COR-L47 (cell line): Measurements from ENCODE around the gene CLEC16A.

Source experiments
- DNase-seq: peaks from one replicate; lab custom pipeline; 2025; lab: John Stamatoyannopoulos, UW

Gene CLEC16A

DNA sequence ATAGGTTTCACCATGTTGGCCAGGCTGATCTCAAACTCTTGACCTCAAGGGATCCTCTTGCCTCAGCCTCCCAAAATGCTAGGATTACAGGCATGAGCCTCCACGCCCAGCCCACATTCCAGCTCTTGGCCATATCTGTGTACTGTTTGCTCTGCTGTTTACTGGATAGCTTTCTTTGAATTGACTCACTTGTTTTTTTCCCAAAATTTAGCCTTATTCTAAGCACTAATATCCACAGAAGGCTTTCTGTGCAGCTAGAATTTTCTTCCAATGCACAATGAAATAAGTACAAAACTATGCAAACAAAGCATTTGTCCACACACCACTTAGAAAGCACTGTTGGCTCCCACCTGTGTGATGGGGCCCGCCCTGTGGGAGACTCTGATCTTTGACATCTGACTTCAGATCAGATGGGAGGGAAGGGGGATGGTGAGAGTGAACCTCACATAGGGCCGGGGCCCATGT, 72.2 kb downstream of the CLEC16A start:
- DNase-seq = no peak

DNA sequence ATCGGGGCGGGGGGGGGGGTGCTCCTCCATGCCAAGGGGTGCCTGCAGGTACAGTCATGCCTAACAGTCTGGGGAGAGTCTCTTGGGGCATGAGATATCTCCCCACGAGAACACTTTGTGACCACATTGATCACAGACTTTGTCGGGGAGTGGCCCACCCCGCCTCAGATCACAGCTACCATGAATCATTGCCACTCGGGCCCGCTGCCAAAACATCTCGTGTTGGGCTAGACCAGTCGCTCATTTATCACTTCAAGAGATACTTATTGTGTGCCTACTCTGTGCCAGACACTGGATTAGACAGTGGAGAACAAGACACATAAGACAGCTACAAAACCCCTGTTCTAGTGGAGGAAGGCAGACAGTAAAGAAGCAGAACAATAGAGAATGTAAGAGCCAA, 72.6 kb downstream of the CLEC16A start:
- DNase-seq = no peak

DNA sequence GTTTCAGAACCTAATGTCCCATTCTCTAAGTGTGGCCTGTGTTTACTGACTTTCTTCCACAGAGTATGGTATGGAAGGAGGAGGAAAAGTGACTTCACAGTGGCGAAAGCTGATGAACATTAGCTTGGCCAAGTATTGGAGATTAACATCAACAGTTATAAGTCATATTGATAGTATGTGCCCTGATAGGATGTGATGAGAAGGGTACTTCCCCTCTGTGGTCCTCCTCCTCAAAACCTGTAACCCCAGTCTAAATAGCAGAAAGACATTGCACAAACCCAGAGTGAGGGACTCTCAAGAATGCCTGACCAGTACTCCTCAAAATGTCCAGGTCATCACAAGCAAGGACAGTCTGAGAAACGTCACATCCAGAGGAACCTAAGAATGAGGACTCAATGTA, 73.1 kb downstream of the CLEC16A start:
- DNase-seq = no peak

DNA sequence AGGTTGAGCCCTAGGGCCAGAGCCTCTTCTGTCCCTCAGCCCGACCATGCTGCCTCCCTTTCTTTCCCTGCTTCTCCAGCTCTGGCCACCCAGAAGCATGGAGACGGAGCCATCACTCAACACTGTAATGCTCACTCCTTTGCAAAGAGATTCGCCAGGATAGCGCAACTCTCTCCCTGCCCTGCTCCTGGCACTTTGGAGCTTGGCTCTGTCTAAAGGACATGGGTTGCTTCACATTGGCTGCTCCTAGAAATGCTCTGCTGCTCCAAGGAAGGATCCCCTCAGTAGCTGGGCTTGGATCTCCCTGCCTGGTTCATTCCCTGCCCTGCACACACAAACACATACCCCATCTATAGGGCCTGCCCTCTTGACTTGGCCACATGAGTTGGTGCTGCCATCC, 76.0 kb downstream of the CLEC16A start:
- DNase-seq = no peak

DNA sequence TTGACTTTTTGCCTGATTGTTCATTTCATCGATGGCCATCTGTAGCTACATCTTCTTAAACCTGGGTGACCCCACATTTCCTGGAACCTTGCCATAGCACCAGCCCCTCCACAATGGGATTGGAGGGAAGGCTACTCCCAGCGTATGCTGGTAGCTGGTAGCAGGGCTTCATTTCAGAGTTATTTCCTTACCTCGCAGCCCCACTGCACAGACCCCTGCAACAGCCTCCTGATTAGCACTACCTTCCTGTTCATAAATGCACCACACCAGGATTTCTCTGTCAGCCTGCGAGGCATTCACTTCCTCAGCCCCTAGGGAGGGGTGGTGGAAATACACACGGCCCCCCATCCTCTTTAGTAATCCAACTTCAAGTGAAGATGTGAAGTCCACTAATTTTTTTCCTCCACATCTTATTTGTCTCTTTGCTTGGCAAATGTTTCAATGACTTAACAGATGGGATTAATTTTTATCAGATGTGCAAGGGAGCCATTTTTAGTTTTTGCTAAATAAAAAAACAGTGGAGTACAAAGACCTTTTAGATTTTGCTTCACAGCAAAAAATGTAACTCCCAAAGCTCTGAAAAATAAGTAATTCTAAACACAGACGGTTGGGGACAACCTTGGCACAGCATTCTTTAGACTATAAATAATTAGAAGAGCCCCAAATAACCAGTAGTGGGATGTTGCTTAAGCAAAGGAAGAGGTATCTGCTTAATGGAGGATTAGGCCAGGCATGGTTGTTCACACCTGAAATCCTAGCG, 76.6 kb downstream of the CLEC16A start:
- DNase-seq = no peak

DNA sequence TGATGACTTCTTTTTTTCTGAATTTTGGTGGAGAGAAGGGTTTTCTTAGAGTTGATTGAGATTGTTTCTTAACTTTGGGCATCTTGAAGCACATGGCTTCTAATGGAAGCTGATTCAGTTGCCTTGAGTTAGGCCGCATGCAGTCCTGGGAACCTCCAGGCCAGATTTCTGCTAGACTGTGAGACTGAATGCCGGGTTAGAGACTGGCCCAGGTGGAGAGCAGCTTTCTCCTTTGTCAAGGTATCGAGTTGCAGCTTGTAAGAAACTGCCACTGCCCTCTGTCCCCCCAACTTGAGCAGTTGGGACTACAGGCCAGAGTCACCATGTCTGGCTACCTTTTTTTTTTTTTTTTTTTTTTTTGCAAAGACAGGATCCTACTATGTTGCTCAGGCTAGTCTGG, 77.6 kb downstream of the CLEC16A start:
- DNase-seq = no peak

DNA sequence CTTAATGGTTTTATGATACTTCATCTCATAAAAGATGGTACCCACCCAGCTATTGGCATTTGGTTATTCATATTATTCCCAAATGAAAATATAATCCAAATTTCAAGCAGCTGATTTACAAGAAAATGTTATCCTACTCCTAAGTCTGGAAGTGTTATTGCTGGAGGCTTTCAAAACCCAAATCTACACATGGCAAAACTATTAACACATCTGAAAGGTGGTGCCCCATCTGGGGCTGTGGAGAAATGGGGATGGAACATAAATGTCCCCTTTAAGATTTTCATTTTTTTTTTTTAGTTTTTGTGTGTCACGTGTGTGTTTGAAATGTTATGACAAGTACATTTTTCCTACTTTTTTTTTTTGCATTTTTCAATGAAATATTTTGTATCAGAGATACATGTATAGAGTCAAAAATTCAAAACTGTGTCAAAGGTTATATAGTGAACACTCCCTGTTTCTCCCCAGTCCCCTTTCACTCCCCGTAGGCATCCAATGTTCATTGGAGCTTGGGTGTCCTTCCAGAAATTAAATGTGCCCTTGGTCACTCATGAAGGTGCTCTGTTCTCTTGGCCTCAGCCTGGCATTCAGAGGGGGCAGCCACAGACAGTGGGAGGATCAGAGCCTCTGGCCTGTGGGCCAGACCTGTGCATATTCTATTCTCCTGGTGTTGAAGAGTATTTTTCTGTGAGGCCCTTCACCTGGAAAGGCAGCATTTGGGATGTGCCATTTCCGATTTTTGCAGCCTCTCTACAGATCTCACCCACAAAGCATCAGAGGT, 79.1 kb downstream of the CLEC16A start:
- no peak for DNase-seq

DNA sequence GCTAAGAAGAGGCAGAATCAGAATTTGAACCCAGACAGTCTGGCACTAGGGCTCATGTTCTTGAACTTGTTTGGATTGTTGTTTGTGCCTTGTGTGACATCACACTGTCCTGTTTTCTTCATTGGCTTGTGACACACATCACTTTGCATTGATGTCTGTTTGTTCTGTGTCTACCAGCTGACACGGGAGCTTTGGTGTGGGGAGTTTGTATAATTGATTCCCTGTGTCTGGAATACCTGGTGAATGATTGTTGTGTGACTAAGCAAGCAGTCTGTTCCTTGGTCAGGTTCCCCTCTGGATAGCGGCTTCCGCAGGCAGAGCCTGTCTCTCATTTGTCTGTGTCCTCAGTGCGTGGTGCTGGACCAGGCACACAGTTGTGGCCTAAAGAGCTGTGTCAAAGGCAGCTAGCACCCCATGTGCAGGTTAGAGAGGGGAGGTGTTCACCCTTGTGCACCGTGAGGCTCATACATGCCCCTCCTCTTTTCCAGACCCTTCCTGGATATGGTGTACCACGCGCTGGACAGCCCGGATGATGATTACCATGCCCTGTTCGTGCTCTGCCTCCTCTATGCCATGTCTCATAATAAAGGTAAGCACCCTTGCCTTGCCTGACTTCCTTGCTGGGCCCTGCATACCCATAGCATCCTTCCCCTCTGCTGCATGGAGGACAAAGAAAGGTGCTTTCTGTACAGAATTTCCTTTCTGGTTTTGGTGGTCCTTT, 80.1 kb downstream of the CLEC16A start:
- DNase-seq = no peak

DNA sequence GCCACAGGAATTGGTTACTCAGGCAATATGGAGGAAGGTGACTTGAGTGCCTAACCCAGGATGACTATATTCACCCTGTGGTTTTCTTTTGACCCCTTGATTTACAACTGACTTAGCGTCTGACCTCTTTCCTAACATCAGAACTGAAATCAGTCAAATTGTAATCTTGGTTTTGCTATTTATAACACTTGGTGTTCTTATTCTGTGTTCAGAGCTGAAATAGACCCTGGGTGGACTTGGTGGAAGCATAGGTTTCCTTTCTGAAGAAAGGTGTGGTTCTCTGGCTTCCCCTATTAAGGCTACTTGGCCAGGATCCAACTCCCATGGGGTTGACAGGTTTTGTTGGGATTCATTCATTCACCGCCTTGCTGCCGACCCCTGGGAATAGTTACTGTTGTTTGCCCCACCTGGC, 80.8 kb downstream of the CLEC16A start:
- no peak for DNase-seq

DNA sequence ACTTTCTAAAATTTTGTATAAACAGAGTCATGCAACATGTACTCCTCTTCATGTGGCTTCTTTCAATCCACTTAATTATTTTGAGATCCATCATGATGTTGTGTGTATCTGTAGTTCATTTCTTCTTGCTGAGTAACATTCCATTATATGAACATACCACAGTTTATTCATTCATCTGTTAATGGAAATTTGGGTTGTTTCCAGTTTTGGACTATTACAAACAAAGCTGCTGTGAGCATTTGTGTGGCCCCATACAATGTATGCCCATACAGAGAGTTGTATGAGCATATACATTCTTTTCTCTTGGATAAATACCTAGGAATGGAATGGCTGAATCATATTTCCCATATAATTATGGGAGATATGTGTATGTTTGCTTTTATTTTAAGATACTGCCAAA, 85.6 kb downstream of the CLEC16A start:
- DNase-seq = no peak

DNA sequence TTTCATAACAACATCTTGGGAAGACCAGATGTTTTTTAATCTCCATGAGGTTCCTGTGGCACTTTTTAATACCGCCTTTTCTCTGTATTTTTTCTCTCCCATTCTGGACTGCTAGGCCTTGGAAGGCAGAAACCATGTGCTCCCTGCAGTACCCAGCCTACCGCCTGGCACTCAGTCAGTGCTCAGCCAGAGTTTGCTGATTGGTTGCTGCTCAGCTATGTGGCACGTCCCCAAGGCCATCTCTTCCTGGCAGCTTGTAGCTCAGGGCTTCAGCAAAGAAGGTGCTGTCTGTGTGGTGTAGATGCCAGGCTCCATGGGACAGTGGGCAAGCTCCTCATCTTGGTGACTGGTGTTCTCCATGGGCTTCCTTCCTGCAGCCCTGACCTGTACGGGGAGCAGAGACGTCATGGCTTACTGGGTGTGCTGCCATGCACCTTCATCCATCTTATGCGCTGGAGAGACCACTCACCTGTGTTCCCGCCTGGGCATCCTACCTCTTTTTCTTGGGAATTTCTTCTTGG, 86.7 kb downstream of the CLEC16A start:
- no peak for DNase-seq

DNA sequence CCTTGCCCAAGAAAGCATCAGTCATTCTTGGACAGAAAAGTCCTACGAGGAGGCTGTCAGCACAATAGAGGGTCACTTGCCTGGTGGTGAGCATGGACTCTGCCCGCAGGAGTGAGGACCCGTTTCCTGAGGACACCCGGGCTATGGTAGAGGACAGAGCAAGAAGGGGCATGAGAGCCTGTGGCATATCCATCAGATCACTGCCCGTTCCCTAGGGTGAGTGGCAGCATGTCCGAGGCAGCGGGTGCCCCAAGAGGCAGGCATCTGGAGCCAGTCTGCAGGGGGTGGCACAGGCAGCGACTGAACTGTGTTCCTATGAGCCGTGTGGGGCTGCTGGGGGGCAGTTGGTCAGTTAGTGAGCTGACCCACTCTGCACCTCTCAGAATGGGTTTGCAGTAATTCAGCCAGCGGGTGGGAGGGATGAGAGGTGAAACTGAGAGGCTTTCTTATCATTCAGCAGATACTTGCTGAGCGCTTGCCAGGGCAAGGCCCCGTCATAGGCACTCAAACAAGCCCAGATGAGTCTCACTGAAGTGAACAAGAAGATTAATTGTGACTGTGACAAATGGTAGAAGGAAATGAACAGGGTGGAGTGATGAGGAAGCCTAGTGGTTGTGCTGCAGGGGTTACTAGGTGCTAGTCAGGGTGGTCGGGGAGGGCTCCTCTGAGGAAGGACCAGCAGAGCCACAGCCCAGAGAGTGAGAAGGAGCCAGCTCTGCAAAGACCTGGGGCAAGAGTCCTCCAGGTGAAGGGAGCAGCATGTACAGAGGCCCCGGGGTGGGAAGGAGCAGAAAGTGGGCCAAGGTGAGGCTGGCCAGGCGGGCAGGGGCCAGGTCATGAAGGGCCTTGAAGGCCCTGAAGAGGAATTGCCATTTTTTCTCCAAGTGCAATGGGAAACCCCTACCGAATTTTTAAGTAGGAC, 87.9 kb downstream of the CLEC16A start:
- no peak for DNase-seq

DNA sequence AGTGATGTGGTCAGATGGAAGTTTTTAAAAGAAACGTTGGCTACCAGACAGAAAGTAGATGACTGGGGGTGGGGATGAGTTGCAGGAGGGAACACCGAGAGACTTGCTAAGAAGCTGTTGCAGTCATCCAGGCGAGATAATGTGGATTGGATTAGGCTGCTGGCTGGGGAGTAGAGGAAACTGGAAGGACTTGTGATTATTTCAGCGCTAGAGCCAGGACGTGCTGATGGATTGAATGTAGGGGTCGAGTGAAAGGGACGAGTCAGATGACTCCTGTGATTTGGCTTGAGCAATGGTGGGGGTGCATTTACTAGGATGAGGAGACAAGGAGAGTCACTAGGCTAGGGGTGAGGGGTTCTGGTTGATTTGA, 88.5 kb downstream of the CLEC16A start:
- DNase-seq = no peak

DNA sequence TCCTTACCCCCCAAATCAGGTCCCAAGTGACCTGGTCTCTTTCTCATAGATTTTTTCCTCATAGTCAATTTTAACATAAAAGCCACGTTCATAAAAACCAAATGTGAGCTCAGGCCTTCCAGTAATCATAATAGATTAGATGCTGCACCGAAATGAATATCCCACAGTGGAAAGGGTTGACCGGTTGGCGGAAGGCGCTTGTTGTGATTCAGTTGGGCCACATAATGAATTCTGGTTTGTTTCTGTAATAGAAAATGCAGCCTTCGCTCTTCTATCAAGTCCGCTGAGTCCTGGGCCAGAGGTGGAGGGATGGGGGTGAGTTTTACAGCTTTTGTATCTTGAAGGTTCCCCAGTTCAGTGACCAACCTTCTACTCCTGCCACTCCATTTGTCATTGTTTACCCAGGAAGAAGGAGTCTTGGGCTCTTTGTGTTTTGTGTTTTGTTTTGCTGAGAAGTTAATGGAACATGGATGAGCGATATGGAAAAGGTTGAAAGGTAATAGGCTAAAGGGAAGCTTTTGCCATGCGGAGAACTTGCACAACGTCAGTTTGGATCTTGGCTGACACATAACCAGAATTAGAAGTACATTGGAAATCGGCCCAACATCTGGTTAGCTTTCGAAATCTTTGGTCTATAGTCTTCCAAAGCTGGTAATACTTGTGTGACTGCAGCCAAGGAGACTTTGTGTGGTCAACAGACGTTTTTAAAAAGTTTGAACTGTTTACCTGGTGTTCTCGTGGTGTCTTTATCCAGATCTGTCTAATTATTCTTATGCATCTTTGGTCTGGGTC, 89.5 kb downstream of the CLEC16A start:
- no peak for DNase-seq

DNA sequence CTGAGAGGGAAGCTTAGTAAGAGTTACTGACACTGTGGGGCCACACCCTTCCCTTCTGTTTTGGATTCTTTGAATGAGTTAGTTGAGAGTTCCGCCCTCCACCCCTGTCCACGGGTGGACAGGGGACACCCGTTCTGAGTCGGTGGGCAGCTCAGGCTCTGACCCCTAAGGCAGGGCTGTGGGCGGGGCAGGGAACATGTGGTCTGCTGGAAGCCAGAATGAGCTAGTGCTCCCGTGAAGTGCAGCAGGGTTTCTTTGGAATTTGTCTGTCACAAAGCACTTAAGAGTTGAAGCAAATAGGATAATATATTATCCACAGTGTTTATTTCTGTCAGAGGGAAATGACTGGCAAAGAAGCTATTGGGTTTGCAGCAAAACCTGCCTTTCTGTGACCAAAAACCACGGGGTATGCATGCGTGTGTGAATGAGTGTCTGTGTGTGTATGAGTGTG, 90.1 kb downstream of the CLEC16A start:
- DNase-seq = no peak

DNA sequence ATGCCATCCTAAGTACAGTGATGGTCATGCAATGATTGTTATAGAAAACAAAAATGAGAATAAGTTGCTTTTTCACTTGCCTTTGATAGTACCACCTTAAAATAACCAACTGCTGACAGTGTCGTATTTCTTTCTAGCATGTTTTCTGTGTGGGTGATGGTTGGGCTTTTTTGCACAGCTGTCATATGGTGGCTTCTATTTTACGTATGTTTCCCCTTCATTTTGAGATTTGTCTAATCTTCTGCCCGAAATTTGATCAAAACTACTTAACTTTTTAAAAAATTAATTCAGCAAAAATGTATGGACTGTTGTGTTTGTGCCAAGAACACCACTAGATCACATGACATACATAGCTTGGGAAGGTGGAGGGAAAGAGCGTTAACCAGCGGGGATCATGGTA, 90.7 kb downstream of the CLEC16A start:
- no peak for DNase-seq

DNA sequence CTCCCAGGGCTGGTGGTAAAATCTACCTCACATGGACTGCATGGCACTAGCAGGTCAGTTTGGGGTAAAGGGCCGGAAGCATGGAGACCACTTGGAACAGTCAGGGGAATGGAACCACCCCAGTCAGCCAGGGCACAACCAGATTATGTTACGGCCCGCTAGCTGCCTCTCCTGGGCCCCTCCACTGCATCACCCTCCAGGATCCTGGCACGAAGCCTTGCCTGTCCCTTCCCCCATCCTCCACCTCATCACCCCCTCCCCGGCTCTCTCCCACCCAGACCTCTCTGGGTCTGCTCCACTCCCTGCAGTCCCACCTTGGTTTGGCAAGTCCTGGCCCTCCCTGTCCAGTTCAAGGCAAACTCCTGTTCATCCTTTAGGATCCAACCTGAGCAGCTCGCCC, 91.7 kb downstream of the CLEC16A start:
- DNase-seq = no peak

DNA sequence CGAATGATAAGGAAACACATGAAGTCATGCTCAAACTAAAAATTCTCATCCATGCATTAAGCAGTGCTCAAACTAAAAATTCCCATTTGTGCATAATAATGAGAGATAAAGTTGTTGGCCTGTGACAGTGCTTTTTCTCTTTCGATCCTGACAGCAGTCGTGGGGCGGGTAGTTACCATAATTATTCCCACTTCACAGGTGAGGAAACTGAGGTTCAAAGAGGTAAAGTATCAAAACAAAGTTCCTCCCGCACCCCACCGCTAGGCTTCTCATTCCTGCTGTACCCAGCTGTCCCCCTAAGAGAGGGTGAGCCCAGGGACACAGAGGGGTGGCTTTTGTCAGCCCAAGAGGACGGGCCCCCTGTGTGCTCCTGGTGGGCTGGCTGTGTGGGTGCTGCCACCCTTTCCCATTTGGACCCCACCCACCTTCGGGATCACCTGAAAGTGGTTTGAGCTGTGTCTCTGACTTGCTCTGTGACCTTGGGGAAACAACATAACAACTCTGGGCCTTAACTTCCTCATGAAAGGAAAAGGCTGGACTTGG, 92.6 kb downstream of the CLEC16A start:
- no peak for DNase-seq

DNA sequence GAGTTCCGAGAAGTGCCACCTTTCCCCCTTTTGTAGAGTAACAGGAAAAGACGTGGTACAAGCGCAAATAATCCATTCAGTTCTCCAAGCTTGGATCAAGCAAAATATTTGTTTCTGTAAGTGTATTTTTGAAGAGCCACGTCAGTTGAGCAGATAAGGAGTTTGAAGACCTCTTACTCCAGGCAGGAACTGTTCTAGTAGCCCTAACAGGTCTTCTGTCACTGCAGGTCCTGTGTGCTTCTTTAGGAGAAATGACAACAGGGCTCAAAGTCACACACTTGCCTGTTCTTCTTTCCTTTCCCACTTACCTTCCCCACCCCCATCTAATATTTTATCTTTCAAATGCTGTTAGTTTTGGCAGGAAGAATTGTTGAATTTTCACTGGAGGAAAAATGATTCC, 93.9 kb downstream of the CLEC16A start:
- no peak for DNase-seq

DNA sequence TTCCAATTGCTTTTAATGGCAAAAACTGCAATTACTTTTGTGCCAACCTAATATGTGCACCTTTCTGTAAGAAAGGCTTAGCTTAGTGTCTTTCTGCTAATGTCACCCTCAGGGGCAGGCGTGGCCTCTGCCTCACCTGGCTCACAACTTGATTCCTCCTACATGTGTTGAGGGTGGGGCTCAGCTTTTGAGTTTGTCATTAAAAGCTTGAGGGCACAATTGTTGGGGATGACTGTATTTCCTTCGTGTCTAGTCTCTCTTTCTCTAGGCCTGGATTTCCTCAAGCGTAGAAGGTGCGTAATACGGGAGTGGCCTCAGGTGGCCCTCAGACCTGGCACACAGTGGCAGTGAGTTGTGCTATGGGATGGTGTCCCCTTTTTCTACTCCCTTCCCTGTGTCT, 94.4 kb downstream of the CLEC16A start:
- no peak for DNase-seq
